ENCODE measurements around the gene STK32C. TPM values are rescaled to one million over a fixed set of nuclear protein-coding genes. Genes with fewer than 3 reads are reported as not detected.

Gene STK32C
- total RNA-seq, 4 donors from 2014 or later = 4.8 to 10.9 (median 7.8) TPM

DNA sequence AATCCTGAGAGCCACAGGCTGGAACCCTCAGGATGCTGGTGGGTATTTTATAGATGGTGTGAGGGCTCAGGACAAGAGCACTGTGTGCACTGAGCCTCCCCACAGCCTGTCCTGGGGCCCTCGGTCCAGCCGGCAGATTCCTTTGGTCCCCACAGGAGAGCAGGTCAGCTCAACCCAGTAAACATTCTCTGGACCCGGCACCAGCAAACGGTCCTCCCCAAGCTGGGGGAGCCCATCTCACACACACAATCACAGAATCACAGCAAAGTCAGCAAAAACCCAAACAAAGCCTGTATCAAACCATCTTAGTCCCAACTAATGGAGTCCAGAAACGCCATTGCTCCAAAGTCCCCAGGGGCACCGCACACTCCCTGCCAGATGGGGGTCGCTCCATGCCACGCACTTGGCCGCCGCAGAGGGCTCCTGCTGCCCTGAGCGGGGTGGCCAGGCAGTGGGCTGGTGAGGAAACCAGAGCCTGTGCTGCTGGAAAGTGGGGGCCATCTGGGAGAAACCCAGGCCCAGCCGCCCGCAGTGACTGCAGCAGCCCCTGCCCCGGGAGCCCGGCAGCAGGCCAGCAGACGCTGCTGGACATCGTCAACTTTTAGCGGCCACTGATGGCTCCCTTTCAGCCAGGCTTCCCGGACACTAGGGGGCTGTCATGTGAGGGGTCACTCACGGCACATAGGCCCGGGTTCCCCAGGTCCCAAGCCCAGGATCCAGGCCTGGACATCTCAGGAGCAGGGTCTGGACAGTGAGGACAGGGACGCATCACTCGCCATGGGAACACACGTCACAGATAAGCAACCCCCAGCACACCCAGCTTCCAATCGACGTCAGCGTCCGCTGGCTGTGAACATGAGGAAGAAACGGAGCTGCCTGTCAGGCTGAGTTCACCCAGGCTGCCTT lies 68.4 kb downstream of the STK32C start:
- H3K27ac ChIP-seq (replicated peaks in 1 of 4) = no peak overlapping the region
- DNase-seq (ENCODE audit: extremely low spot score) = no peak
- no peak overlapping the region for H3K4me3 ChIP-seq
- no peaks in the 10 kb centered on the region for H3K27me3 ChIP-seq
- intact Hi-C loops (cut with DNase I) = no loop called here
- H3K4me1 ChIP-seq = no peaks in the 10 kb centered on the region
- no peaks in the 10 kb centered on the region for H3K9me3 ChIP-seq
- WGBS = 70% methylated on average over 13 of the region's 29 CpGs
- H3K36me3 ChIP-seq = peaks cover 0 to 4% (median 1%) of the 10 kb centered on the region in 4 donors
- TF ChIP-seq POLR2A (IDR thresholded peaks at IDR 0.05; ENCODE audit: low read depth) = no peak
- TF ChIP-seq, protein P1, sequence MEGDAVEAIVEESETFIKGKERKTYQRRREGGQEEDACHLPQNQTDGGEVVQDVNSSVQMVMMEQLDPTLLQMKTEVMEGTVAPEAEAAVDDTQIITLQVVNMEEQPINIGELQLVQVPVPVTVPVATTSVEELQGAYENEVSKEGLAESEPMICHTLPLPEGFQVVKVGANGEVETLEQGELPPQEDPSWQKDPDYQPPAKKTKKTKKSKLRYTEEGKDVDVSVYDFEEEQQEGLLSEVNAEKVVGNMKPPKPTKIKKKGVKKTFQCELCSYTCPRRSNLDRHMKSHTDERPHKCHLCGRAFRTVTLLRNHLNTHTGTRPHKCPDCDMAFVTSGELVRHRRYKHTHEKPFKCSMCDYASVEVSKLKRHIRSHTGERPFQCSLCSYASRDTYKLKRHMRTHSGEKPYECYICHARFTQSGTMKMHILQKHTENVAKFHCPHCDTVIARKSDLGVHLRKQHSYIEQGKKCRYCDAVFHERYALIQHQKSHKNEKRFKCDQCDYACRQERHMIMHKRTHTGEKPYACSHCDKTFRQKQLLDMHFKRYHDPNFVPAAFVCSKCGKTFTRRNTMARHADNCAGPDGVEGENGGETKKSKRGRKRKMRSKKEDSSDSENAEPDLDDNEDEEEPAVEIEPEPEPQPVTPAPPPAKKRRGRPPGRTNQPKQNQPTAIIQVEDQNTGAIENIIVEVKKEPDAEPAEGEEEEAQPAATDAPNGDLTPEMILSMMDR (IDR thresholded peaks at IDR 0.05) = no peak
- TF ChIP-seq EP300 (IDR thresholded peaks at IDR 0.05) = no peak
- TF ChIP-seq POLR2AphosphoS5 (IDR thresholded peaks at IDR 0.05) = no peak

DNA sequence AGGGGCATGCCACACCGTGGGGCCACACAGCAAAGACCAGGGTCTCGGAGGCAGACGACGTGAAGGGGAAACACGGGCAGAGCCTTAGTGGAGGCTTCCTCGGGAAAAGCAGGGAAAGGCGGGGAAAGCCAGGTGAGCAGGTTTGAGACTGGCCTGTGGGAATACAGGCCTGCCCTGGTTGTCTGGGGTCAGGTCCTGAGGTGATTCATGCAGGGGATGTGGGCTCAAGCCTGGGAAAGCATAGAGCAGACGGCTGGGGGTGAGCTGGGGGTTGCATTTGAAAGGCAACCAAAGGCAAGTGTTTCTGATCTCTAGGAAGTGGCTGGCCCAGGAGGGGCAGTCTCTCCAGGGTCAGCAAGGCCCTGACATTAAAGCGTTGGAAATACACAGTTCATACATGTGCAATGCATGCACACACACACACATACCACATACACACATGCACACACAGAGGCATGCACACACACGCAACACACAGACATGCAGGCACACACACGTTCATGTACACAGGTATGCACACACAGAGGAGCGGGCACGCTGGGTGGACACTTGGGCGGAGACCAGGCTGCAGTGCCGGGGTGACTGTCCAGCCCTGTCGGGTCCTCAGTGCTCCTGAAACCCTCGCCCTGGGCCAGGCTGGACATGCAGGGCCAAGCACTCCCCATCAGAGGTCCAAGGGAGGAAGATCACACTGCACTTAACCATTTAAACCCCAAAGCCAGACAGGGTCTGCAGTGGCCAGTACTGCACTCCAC lies 69.2 kb downstream of the STK32C start:
- no peak overlapping the region for H3K4me3 ChIP-seq
- H3K4me1 ChIP-seq = no peaks in the 10 kb centered on the region
- TF ChIP-seq POLR2AphosphoS5 (IDR thresholded peaks at IDR 0.05) (no peak), EP300 (IDR thresholded peaks at IDR 0.05) (no peak), POLR2A (IDR thresholded peaks at IDR 0.05; ENCODE audit: low read depth) (no peak)
- TF ChIP-seq, protein P1 (IDR thresholded peaks at IDR 0.05) = no peak
- 95% methylated on average over 16 of the region's 17 CpGs for WGBS
- no peaks in the 10 kb centered on the region for H3K9me3 ChIP-seq
- peaks cover 0 to 4% (median 1%) of the 10 kb centered on the region in 4 donors for H3K36me3 ChIP-seq
- intact Hi-C loops (cut with DNase I) = no loop called here
- H3K27ac ChIP-seq (replicated peaks in 1 of 4) = no peak overlapping the region
- no peaks in the 10 kb centered on the region for H3K27me3 ChIP-seq
- no peak for DNase-seq (ENCODE audit: extremely low spot score)

DNA sequence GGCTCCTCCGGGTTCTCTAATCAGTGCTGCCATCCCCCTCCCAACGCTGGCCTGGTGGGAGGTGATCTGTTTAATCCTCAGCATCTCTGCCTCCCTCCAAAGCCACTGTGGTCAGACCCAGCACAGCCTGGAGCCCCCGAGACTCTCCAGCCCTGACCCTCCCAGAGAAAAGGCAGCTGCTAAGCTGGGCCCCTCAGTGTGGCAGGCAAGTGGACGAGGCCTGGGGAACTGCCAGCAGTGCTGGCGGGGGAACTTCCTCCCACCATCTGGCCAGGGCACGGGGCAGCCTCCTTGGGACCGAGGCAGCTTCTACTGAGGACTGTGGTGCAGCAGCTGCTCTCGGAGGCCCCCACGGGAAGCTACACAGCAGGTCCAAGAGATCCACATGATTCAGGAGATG lies 69.9 kb downstream of the STK32C start:
- intact Hi-C loops (cut with DNase I) = no loop called here
- no peaks in the 10 kb centered on the region for H3K9me3 ChIP-seq
- H3K4me3 ChIP-seq = no peak overlapping the region
- H3K36me3 ChIP-seq = peaks cover 0 to 4% (median 1%) of the 10 kb centered on the region in 4 donors
- TF ChIP-seq EP300 (IDR thresholded peaks at IDR 0.05) = no peak
- DNase-seq (ENCODE audit: extremely low spot score) = no peak
- 63% methylated on average over 3 of the region's 9 CpGs for WGBS
- H3K27ac ChIP-seq (replicated peaks in 1 of 4) = no peak overlapping the region
- no peaks in the 10 kb centered on the region for H3K27me3 ChIP-seq
- no peaks in the 10 kb centered on the region for H3K4me1 ChIP-seq

DNA sequence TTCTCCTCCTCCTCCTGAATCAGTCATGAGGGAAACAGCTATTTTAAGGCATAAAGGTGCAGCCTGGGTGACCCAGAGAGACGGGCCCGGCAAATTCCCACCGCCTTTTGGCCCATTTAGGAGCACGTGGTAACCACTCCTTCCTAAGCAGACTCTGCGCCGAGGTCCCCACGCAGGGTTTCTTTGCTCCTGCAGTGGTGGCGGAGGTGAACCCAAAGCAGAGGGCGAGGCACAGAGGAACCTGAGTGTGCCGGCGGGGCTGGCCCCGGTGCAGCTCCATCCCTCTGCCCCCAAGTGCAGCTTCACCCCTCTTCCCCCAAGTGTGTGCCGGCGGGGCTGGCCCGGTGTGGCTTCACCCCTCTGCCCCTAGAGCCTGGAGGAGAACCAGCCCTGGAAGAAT lies 70.4 kb downstream of the STK32C start:
- Histone ChIP-seq H3K27me3 (no peaks in the 10 kb centered on the region), H3K36me3 (peaks cover 0 to 4% (median 1%) of the 10 kb centered on the region in 4 donors), H3K4me1 (no peaks in the 10 kb centered on the region), H3K4me3 (no peak overlapping the region), H3K9me3 (no peaks in the 10 kb centered on the region), H3K27ac (replicated peaks in 1 of 4) (no peak overlapping the region)
- TF ChIP-seq POLR2AphosphoS5 (IDR thresholded peaks at IDR 0.05) (no peak), POLR2A (IDR thresholded peaks at IDR 0.05; ENCODE audit: low read depth) (no peak), EP300 (IDR thresholded peaks at IDR 0.05) (no peak)
- TF ChIP-seq, protein P1 (IDR thresholded peaks at IDR 0.05) = no peak
- intact Hi-C loops (cut with DNase I) = no loop called here
- 91% methylated on average over 8 of the region's 15 CpGs for whole genome bisulfite sequencing
- no peak for DNase-seq (ENCODE audit: extremely low spot score)

DNA sequence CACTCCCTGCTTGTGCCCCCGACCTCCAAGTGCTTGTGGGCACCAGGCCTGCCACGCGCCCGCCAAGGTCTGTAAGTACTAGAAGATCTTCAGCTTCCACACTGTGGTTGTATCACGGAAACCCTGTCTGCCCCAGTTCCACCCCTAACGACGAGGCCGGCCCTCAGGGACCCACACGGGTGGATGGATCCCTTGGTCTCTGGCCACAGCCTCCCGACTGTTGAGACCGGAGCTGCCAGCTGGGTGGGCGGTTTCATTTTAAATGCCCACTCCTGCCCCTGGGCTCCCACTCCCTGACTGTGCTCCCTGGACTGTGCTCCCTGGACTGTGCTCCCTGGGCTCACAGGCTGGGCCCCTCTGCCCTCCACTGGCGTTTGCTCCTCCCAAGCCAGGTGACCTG lies 70.9 kb downstream of the STK32C start:
- H3K36me3 ChIP-seq = peaks cover 0 to 4% (median 1%) of the 10 kb centered on the region in 4 donors
- no peaks in the 10 kb centered on the region for H3K27me3 ChIP-seq
- DNase-seq (ENCODE audit: extremely low spot score) = no peak
- no peak overlapping the region for H3K4me3 ChIP-seq
- TF ChIP-seq, protein P1 (IDR thresholded peaks at IDR 0.05) = no peak
- TF ChIP-seq EP300 (IDR thresholded peaks at IDR 0.05) = no peak
- TF ChIP-seq POLR2AphosphoS5 (IDR thresholded peaks at IDR 0.05) = no peak
- no peak for TF ChIP-seq POLR2A (IDR thresholded peaks at IDR 0.05; ENCODE audit: low read depth)
- 100% methylated on average over 11 of the region's 13 CpGs for WGBS
- H3K4me1 ChIP-seq = no peaks in the 10 kb centered on the region
- no peak overlapping the region for H3K27ac ChIP-seq (replicated peaks in 1 of 4)
- no peaks in the 10 kb centered on the region for H3K9me3 ChIP-seq
- intact Hi-C loops (cut with DNase I) = no loop called here

All from esophagus muscularis mucosa (tissue), 4 donors.